Measurements from ENCODE around the gene QARS1.

DNA sequence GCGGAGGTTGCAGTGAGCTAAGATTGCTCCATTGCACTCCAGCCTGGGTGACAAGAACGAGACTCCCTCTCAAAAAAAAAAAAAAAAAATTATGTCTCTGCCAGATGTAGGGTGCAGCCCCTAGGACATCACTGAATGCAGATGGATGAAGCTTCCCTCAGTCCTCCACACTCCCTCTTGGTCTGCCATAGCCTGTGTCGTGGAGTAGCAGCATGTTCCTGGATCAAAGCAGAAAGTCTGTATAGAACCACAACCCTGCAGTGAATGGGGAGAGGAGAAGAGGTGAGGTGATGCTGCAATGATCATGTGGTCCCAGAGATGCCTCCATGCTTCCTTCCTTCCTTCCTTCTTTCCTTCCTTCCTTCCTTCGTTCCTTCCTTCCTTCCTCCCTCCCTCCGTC is 43.6 kb upstream of the QARS1 start:
- TF ChIP-seq YY1 (IDR thresholded peaks at IDR 0.05; ENCODE audit: insufficient read depth, insufficient read length) (no peak), SUZ12 (IDR thresholded peaks at IDR 0.05; ENCODE audit: extremely low read depth, insufficient read depth, insufficient read length) (no peak)
